Measurements from ENCODE around the gene GABARAP. TPM values are rescaled to one million over a fixed set of nuclear protein-coding genes. Genes with fewer than 3 reads are reported as not detected.

The GABARAP gene
- total RNA-seq, 1 experiment from 2014 or later: 228 TPM

DNA sequence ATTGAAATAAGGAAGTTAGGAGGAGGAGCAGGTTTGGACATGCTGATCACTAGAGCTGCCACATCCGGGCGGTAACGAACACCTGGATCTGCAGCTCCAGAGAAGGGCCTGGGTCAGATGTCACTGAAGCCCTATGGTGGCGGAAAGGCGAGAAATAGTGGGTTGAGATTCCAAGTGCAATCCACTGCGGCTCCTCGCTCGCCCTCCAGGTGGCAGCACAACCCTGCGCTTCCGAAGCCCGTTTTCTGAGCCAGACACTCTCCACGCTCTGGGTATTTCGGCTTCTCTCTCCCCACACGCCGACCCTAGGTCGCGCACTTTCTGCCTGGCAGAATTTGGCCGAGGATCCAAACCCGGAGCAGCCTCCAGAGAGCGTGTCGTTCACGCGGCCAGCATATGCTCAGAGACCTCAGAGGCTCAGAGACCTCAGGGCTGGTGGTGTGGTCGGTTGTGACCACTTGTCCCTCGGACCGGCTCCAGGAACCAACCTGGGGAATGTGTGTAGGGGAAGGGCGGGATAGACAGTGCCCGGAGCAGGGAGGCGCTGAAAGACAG lies 38.3 kb upstream of the GABARAP start (continued):
- TF ChIP-seq, protein P1, sequence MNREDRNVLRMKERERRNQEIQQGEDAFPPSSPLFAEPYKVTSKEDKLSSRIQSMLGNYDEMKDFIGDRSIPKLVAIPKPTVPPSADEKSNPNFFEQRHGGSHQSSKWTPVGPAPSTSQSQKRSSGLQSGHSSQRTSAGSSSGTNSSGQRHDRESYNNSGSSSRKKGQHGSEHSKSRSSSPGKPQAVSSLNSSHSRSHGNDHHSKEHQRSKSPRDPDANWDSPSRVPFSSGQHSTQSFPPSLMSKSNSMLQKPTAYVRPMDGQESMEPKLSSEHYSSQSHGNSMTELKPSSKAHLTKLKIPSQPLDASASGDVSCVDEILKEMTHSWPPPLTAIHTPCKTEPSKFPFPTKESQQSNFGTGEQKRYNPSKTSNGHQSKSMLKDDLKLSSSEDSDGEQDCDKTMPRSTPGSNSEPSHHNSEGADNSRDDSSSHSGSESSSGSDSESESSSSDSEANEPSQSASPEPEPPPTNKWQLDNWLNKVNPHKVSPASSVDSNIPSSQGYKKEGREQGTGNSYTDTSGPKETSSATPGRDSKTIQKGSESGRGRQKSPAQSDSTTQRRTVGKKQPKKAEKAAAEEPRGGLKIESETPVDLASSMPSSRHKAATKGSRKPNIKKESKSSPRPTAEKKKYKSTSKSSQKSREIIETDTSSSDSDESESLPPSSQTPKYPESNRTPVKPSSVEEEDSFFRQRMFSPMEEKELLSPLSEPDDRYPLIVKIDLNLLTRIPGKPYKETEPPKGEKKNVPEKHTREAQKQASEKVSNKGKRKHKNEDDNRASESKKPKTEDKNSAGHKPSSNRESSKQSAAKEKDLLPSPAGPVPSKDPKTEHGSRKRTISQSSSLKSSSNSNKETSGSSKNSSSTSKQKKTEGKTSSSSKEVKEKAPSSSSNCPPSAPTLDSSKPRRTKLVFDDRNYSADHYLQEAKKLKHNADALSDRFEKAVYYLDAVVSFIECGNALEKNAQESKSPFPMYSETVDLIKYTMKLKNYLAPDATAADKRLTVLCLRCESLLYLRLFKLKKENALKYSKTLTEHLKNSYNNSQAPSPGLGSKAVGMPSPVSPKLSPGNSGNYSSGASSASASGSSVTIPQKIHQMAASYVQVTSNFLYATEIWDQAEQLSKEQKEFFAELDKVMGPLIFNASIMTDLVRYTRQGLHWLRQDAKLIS (CRISPR knock-in tag; IDR thresholded peaks at IDR 0.05; ENCODE audit: borderline replicate concordance): peak; percentile 60; the same call in 1 of the 2 replicates
- TF ChIP-seq, protein P2, sequence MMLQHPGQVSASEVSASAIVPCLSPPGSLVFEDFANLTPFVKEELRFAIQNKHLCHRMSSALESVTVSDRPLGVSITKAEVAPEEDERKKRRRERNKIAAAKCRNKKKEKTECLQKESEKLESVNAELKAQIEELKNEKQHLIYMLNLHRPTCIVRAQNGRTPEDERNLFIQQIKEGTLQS (CRISPR knock-in tag; conservative IDR thresholded peaks at IDR 0.05): no peak
- TF ChIP-seq PRRX2 (CRISPR knock-in tag; IDR thresholded peaks at IDR 0.05) (no peak), RORB (CRISPR knock-in tag; IDR thresholded peaks at IDR 0.05) (no peak), NR3C1 (CRISPR knock-in tag; conservative IDR thresholded peaks at IDR 0.05; ENCODE audit: low read depth) (no peak), TP53 (CRISPR knock-in tag; IDR thresholded peaks at IDR 0.05) (no peak; the same call in 1 of the 2 replicates), ZNF396 (CRISPR knock-in tag; IDR thresholded peaks at IDR 0.05; ENCODE audit: borderline replicate concordance) (no peak), JAZF1 (CRISPR knock-in tag; IDR thresholded peaks at IDR 0.05) (no peak), ATF1 (CRISPR knock-in tag; IDR thresholded peaks at IDR 0.05) (no peak), KAT7 (CRISPR knock-in tag; IDR thresholded peaks at IDR 0.05; ENCODE audit: borderline replicate concordance) (no peak), ZNF232 (CRISPR knock-in tag; IDR thresholded peaks at IDR 0.05) (peak; percentile 69; the same call in 1 of the 2 replicates), ZNF423 (CRISPR knock-in tag; IDR thresholded peaks at IDR 0.05) (no peak), SMAD4 (CRISPR knock-in tag; IDR thresholded peaks at IDR 0.05) (no peak), MYBL2 (CRISPR knock-in tag; IDR thresholded peaks at IDR 0.05) (peak; percentile 65), RELA (CRISPR knock-in tag; IDR thresholded peaks at IDR 0.05; ENCODE audit: borderline replicate concordance) (no peak), ETV6 (CRISPR knock-in tag; IDR thresholded peaks at IDR 0.05) (peak; percentile 87), EMX1 (CRISPR knock-in tag; IDR thresholded peaks at IDR 0.05) (no peak), NR1H2 (CRISPR knock-in tag; IDR thresholded peaks at IDR 0.05) (no peak), ZNF317 (CRISPR knock-in tag; IDR thresholded peaks at IDR 0.05; ENCODE audit: borderline replicate concordance, low read depth) (no peak), OVOL2 (CRISPR knock-in tag; IDR thresholded peaks at IDR 0.05; ENCODE audit: borderline replicate concordance) (no peak)
- TF ChIP-seq, protein P3, sequence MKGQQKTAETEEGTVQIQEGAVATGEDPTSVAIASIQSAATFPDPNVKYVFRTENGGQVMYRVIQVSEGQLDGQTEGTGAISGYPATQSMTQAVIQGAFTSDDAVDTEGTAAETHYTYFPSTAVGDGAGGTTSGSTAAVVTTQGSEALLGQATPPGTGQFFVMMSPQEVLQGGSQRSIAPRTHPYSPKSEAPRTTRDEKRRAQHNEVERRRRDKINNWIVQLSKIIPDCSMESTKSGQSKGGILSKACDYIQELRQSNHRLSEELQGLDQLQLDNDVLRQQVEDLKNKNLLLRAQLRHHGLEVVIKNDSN (CRISPR knock-in tag; IDR thresholded peaks at IDR 0.05): no peak
- TF ChIP-seq, protein P4, sequence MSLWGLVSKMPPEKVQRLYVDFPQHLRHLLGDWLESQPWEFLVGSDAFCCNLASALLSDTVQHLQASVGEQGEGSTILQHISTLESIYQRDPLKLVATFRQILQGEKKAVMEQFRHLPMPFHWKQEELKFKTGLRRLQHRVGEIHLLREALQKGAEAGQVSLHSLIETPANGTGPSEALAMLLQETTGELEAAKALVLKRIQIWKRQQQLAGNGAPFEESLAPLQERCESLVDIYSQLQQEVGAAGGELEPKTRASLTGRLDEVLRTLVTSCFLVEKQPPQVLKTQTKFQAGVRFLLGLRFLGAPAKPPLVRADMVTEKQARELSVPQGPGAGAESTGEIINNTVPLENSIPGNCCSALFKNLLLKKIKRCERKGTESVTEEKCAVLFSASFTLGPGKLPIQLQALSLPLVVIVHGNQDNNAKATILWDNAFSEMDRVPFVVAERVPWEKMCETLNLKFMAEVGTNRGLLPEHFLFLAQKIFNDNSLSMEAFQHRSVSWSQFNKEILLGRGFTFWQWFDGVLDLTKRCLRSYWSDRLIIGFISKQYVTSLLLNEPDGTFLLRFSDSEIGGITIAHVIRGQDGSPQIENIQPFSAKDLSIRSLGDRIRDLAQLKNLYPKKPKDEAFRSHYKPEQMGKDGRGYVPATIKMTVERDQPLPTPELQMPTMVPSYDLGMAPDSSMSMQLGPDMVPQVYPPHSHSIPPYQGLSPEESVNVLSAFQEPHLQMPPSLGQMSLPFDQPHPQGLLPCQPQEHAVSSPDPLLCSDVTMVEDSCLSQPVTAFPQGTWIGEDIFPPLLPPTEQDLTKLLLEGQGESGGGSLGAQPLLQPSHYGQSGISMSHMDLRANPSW (CRISPR knock-in tag; conservative IDR thresholded peaks at IDR 0.05; ENCODE audit: low read depth): no peak
- TF ChIP-seq, protein P5, sequence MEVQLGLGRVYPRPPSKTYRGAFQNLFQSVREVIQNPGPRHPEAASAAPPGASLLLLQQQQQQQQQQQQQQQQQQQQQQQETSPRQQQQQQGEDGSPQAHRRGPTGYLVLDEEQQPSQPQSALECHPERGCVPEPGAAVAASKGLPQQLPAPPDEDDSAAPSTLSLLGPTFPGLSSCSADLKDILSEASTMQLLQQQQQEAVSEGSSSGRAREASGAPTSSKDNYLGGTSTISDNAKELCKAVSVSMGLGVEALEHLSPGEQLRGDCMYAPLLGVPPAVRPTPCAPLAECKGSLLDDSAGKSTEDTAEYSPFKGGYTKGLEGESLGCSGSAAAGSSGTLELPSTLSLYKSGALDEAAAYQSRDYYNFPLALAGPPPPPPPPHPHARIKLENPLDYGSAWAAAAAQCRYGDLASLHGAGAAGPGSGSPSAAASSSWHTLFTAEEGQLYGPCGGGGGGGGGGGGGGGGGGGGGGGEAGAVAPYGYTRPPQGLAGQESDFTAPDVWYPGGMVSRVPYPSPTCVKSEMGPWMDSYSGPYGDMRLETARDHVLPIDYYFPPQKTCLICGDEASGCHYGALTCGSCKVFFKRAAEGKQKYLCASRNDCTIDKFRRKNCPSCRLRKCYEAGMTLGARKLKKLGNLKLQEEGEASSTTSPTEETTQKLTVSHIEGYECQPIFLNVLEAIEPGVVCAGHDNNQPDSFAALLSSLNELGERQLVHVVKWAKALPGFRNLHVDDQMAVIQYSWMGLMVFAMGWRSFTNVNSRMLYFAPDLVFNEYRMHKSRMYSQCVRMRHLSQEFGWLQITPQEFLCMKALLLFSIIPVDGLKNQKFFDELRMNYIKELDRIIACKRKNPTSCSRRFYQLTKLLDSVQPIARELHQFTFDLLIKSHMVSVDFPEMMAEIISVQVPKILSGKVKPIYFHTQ (CRISPR knock-in tag; IDR thresholded peaks at IDR 0.05): no peak
- TF ChIP-seq, protein P6, sequence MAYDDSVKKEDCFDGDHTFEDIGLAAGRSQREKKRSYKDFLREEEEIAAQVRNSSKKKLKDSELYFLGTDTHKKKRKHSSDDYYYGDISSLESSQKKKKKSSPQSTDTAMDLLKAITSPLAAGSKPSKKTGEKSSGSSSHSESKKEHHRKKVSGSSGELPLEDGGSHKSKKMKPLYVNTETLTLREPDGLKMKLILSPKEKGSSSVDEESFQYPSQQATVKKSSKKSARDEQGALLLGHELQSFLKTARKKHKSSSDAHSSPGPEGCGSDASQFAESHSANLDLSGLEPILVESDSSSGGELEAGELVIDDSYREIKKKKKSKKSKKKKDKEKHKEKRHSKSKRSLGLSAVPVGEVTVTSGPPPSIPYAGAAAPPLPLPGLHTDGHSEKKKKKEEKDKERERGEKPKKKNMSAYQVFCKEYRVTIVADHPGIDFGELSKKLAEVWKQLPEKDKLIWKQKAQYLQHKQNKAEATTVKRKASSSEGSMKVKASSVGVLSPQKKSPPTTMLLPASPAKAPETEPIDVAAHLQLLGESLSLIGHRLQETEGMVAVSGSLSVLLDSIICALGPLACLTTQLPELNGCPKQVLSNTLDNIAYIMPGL (CRISPR knock-in tag; IDR thresholded peaks at IDR 0.05): peak; percentile 77; the same call in 1 of the 2 replicates
- TF ChIP-seq, protein P7, sequence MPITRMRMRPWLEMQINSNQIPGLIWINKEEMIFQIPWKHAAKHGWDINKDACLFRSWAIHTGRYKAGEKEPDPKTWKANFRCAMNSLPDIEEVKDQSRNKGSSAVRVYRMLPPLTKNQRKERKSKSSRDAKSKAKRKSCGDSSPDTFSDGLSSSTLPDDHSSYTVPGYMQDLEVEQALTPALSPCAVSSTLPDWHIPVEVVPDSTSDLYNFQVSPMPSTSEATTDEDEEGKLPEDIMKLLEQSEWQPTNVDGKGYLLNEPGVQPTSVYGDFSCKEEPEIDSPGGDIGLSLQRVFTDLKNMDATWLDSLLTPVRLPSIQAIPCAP (CRISPR knock-in tag; IDR thresholded peaks at IDR 0.05): peak; percentile 52; the same call in 1 of the 2 replicates
- TF ChIP-seq, protein P8, sequence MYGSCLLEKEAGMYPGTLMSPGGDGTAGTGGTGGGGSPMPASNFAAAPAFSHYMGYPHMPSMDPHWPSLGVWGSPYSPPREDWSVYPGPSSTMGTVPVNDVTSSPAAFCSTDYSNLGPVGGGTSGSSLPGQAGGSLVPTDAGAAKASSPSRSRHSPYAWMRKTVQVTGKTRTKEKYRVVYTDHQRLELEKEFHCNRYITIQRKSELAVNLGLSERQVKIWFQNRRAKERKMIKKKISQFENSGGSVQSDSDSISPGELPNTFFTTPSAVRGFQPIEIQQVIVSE (CRISPR knock-in tag; IDR thresholded peaks at IDR 0.05; ENCODE audit: borderline replicate concordance): no peak

Data from WTC11 (cell line).